ENCODE data around the gene MYL7.

The MYL7 gene

GRCh38 chr7:44112997-44113763 is 28.0 kb downstream of the MYL7 start:
- no peak for DNase-seq

- DNase-seq, result no peak
Observed at GRCh38 chr7:44112231-44112996, 28.7 kb downstream of the MYL7 start.

DNA sequence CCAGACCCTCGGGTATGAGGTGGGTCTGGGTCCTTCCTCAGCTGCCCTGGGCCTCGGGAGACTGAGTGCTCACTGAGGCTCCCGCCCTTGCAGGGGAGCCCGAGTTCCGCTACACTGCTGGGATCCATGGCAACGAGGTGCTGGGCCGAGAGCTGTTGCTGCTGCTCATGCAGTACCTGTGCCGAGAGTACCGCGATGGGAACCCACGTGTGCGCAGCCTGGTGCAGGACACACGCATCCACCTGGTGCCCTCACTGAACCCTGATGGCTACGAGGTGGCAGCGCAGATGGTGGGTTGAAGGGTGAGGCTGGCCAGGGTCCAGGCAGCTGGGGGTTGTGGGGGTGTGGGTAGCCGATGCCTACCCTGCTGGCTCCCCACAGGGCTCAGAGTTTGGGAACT is 29.4 kb downstream of the MYL7 start:
- no peak for DNase-seq

DNA sequence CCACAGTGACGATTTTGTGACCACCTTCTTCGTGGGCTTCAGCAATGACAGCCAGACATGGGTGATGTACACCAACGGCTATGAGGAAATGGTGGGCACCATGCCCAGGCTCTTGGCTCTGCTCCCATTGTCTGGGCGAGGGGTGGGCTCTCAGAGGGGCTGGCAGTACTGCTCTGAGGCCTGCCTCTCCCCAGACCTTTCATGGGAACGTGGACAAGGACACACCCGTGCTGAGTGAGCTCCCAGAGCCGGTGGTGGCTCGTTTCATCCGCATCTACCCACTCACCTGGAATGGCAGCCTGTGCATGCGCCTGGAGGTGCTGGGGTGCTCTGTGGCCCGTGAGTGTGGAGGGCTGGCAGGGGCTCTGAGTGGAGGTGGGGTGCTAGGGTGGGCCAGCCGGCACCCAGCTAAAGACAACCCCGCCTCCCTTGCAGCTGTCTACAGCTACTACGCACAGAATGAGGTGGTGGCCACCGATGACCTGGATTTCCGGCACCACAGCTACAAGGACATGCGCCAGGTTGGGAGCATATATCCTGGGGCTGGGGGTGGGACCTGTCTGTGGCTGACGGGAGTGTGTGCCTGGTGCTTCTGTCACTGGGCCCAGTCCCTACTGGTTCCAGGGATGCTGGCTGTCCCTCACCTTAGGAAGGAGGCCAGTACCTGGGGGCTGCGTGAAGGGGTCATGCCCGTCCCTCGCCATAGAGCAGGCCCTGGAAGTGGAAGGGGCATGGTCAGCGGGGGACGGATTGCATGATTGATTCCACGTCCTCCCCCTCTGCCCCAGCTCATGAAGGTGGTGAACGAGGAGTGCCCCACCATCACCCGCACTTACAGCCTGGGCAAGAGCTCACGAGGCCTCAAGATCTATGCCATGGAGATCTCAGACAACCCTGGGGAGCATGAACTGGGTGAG is 30.2 kb downstream of the MYL7 start:
- DNase-seq, result no peak

DNA sequence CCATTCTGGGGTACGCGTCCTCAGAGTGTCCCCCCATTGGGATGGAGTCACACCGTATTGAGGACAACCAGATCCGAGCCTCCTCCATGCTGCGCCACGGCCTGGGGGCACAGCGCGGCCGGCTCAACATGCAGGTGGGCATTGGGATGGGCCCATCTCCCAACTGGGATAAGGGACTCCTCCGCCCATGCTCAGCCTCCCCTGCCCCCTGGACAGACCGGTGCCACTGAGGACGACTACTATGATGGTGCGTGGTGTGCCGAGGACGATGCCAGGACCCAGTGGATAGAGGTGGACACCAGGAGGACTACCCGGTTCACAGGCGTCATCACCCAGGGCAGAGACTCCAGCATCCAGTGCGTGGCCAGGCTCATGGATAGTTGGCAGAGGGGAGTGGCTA is 31.1 kb downstream of the MYL7 start:
- no peak for DNase-seq

GRCh38 chr7:44108768-44109750 is 32.1 kb downstream of the MYL7 start:
- no peak for DNase-seq

- no peak for DNase-seq
Observed at GRCh38 chr7:44107961-44108767, 33.0 kb downstream of the MYL7 start.

DNA sequence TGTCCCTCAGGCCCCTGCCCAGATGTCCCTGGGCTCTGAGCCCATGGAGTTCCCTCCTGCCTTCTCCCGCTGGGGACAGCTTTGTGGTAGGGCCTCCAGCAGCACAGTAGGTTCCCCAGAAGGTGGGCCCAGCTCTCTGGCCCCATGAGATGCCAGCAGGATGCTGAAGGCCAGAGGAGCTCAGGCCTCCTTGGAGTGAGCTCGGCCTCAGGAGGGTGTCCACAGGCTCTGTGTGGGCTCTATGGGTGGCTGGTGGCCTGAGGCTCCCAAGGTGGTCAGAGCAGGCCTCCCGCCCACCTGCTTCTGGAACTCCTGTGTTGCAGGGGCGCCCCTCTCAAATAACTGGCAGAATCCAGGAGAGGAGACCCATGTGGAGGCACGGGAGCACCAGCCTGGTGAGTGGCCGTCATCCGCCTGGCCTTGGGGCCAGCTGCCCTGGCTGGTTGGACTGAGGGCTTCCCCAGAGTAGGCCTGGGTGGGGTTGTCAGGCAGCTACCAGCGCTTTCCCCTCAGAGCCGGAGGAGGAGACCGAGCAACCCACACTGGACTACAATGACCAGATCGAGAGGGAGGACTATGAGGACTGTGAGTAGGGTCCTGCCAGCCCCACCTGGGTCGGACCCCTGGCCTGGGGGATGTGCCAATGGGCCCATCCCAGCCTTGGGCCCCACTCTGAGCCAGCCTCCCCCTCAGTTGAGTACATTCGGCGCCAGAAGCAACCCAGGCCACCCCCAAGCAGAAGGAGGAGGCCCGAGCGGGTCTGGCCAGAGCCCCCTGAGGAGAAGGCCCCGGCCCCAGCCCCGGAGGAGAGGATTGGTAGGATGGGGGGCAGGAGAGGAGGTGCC is 33.8 kb downstream of the MYL7 start:
- no peak for DNase-seq

GRCh38 chr7:44106311-44107065 is 34.6 kb downstream of the MYL7 start:
- DNase-seq, result no peak

DNA sequence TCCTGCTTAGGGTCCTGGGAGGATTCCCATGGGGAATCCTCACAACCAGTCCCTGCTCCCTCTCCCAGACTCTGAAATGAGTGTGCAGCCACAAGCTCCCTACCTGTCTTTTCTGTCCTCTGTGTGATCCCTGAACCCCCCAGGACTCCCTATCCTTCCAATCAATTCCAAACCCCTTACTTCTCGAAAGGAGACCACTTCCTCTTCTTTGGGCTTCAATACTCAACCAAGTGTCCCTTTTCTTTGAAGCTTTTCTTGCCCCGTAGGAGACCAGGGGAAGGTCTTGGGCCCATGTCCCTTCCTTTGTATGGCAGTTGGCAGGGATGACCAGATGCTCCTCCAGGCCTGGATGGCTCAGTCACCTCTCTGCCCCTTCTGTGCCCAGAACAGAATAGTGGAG is 35.3 kb downstream of the MYL7 start:
- DNase-seq, result no peak

DNA sequence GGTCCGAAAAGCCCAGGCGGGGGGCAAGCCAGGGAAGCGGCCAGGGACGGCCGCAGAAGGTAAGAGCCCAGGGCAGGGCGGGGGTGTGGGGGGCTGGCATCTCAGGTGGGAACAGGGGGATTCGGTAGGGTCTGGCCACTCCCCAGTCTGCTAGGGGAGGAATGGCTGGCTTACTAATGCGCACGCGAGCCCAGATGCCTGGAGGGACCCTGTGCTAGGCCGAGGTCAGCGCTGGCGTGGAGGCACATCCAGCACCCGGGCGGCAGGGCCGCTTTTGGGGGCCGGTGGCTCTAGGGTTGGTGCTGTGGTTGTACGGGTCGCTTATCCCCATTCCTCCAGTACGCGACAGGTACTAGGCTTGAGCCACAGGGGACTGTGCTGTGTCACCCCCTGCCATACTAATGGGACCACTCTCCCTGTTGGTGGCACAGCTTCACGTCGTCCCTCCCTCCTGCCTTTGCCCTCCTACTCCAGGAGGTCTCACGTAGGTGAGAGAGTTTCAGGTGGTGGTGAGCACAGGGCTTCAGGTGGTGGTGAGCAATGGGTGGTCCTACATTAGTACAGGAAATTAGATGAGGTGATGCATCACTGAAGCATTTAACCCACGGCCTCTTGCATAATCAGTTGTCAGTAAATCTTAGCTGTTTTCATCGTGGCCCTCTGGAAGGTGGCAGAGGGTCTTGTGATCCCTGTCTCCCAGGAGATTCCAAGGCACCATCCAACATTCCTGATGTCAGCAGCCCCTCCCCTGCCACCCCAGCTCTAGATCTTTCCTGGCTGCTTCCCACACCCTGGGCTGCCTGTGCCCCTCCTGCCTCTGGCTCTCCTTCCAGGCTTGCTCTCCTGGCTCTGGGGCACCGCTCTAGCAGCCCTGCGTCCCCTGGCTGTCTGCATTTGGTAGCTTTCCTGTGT is 36.0 kb downstream of the MYL7 start:
- peak in 37 of 56 donors; percentile 4 to 84 (median 41) for DNase-seq

- DNase-seq, result no peak
Observed at GRCh38 chr7:44103923-44104859, 36.9 kb downstream of the MYL7 start, which contains the start of gene AEBP1. TSS of gene AEBP1 (plus strand) at chr7:44104345. CDS start at chr7:44104666, 321 bp downstream.

GRCh38 chr7:44103566-44103922 is 37.6 kb downstream of the MYL7 start:
- DNase-seq, result no peak

DNA sequence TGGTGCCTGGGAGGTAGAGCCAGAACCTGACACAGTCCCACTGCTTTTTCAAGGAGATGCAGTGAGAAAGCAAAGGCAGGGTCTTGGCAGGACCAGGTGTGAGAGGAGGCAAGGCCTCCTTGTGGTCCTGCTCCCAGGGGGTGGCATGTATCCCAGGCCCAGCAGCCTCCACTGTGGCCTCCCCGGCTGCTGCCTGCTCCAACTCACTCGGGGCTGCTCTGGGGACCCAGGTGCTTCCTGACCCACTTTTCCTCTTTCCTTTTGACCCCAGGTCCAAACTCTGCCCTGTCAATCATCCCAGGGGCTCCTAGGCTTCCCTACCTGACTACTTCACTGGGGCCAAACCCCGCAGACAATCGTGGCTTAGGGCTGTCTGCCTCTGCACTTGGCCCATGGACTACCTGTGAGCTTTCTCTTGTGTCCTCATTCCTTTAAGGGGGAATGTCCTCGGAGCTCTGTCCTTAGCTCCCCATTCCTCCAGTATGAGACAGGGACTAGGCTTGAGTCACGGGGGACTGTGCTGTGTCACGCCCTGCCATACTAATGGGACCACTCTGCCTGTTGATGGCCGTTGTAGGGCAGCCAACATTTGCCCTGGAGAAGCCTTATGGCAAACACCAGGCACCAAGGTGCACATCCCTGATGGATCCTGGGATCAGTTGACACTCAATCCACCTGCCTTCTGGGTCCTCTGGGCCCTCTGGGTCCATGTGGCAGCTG is 38.1 kb downstream of the MYL7 start:
- DNase-seq, result no peak
